Fibroblast of villous mesenchyme (primary cell): ENCODE results near the gene ANXA6. TPM values are rescaled to one million over a fixed set of nuclear protein-coding genes. Genes with fewer than 3 reads are reported as not detected.

Source experiments
- DNase-seq: peaks from one replicate; pipeline ENCODE4 v3.0.0-alpha.2; 2010; ENCODE audit warnings: low read depth
- H3K4me3 ChIP-seq: 2 replicates; pipeline ENCODE4 v1.5.1; 2011; ENCODE audit warnings: low read depth, mild to moderate bottlenecking, low read length
- total RNA-seq: library from RNA; depleted of rRNA; stranded (reverse); fragments of >200 nt; gene quantifications from 2 replicates; pipeline ENCODE4 v1.2.3, GENCODE V29; 2012
- TF ChIP-seq, protein P1 (sequence below): IDR thresholded peaks from 2 replicates; pipeline ENCODE4 v1.5.1; 2012; ENCODE audit warnings: low read depth, mild to moderate bottlenecking, low read length; ENCODE audit not compliant: insufficient read depth

Gene ANXA6
- total RNA-seq, 1 donor: 537 TPM

DNA sequence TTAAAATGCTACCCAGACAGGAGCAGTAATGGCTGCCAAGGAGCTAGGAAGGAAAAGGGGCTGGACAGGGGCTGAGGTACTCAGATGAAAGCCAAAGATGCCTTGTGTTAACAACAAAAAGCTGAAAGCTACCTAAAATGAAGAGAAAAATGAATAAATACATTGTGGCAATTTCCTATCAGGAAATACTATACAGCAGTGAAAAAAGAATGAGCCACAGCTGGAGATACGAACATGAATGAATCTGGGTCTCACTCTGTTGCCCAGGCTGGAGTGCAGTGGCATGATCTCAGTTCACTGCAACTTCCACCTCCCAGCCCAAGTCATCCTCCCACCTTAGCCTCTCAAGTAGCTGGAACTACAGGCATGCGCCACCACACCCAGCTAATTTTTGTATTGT, 83.0 kb downstream of the ANXA6 start:
- no peak overlapping the region for H3K4me3 ChIP-seq
- TF ChIP-seq, protein P1, sequence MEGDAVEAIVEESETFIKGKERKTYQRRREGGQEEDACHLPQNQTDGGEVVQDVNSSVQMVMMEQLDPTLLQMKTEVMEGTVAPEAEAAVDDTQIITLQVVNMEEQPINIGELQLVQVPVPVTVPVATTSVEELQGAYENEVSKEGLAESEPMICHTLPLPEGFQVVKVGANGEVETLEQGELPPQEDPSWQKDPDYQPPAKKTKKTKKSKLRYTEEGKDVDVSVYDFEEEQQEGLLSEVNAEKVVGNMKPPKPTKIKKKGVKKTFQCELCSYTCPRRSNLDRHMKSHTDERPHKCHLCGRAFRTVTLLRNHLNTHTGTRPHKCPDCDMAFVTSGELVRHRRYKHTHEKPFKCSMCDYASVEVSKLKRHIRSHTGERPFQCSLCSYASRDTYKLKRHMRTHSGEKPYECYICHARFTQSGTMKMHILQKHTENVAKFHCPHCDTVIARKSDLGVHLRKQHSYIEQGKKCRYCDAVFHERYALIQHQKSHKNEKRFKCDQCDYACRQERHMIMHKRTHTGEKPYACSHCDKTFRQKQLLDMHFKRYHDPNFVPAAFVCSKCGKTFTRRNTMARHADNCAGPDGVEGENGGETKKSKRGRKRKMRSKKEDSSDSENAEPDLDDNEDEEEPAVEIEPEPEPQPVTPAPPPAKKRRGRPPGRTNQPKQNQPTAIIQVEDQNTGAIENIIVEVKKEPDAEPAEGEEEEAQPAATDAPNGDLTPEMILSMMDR: no peak
- DNase-seq: no peak

DNA sequence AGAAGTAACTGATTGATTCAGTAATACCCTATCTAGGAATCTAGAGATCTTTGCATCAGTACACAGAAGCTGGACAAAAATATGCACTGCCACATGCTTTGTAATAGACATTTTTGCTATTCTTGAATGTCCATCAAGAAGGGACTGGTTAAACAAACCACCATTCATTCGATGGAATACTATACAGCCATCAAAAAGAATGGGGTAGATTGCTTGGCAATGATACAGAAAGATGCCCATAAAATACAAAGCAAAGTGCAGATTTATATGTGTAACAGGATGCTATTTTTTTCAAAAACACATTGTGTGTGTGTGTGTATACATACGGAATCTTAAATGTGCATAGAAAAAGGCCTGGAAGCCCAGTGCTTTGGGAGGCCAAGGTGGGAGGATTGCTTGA, 84.3 kb downstream of the ANXA6 start:
- TF ChIP-seq, protein P1: no peak
- no peak for DNase-seq
- no peak overlapping the region for H3K4me3 ChIP-seq

DNA sequence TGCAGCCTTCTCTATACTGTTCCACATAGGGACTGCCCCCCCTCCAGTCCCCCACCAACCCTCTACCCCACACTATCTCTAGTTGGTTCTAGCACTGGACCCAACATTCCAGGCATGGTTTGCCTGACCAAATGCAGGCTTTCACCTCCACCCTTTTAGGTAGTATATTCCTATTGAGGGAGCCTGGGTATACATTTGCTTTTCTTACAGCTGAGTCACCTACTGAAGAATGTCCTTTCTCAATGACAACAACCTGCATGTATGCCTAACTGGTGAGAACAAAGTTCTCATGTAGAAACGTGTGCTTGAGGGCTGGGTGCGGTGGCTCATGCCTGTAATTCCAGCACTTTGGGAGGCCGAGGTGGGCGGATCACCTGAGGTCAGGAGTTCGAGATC, 85.0 kb downstream of the ANXA6 start:
- H3K4me3 ChIP-seq: no peak overlapping the region
- peak; percentile 46 for DNase-seq
- TF ChIP-seq, protein P1: no peak

DNA sequence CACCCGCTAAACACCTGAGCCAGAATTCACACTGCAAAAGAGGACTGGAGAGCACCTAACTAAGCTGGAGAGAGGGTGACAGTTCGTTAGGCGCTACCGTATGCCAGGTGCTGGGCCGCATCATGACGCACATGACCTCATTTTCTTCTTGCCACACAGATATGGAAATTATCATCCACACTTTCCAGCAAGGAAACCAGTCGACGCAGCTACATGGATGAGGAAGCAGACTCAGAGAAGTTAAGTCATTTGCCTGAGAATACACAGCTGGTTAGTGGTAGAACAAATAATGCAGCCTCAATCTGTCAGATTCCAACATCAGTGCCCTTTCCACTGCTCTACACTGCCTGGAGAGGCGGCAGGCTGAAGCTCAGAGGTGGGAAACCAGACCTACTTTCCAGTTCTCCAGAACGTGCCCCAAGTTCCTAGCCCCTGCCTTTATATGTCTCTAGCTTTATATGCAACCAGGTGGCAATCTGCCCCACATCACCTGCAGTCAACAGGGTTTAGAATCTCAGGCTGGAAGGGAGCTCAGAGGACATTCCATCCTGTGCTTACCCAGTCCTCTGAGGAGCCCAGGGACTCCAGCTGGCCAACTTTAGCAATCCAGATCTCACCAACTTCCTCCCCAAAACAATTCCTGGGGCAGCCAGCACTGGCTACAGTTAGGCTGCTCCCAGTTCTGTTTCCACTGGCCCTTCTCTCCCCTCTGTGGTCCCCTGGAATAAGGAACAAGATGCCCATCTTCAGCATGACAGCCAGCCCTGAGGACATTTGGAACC, 85.5 kb downstream of the ANXA6 start:
- TF ChIP-seq, protein P1: no peak
- H3K4me3 ChIP-seq: no peak overlapping the region
- DNase-seq: no peak

DNA sequence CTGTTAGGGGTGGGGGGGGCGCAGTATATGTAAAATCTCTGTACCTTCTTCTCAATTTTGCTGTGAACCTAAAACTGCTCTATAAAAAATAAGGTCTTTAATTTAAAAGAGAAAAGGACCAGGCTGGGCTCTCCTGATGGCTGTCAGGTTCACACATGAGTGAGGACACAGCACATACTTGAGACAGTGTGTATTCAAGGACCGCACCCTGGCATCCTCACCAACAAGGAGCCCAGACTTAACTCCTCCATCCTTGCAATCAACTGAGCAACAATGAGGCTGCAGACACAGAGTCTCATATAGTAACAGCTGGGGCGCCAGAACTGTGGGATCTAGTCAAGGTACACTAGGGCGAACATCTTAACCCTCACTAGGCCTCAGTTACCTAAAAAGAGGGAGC, 86.6 kb downstream of the ANXA6 start:
- H3K4me3 ChIP-seq: no peak overlapping the region
- TF ChIP-seq, protein P1: no peak
- no peak for DNase-seq

DNA sequence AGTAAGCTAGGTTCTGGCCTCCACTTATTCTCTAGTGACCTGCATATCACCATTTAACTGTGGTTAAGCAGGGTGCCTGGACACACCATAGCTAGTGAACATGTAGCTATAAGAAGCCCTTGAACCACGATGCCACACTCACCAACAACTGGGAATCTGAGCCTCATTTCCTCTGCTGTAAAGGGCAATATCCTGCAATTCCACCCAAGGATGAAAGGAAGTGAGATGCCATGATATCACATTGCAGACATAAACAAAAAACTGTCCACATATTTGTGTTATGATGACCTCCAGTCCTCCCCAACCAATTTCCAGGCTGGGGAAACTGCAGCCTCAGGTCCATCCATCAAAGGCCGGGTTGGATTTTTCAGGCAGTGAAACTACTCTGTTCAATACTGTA, 87.1 kb downstream of the ANXA6 start:
- TF ChIP-seq, protein P1: no peak
- H3K4me3 ChIP-seq: no peak overlapping the region
- DNase-seq: peak; percentile 68
